Immature natural killer cell (primary cell): Measurements from ENCODE around the gene KCTD16. TPM values are rescaled to one million over a fixed set of nuclear protein-coding genes. Genes with fewer than 3 reads are reported as not detected.

ENCODE experiments used
- DNase-seq, 3 donors: peaks; one replicate each; pipeline ENCODE4 v3.0.0; 2022; ENCODE audit warnings: mixed read lengths in 1 of 3
- H3K27ac Mint-ChIP-seq, 6 donors: one replicate each; pipeline ENCODE4 v1.8.0; 2020; ENCODE audit warnings: mixed read lengths in 6 of 6, mild to moderate bottlenecking in 5 of 6, inconsistent platforms in 4 of 6, moderate library complexity in 3 of 6
- H3K27me3 Mint-ChIP-seq, 3 donors: one replicate each; pipeline ENCODE4 v1.8.0; 2020 to 2021; ENCODE audit warnings: low read depth in 3 of 3, mild to moderate bottlenecking in 3 of 3, mixed read lengths in 3 of 3, moderate library complexity in 3 of 3, inconsistent platforms in 1 of 3
- H3K36me3 Mint-ChIP-seq, 3 donors: one replicate each; pipeline ENCODE4 v1.8.0; 2020; ENCODE audit warnings: mixed read lengths in 3 of 3, inconsistent platforms in 2 of 3, mild to moderate bottlenecking in 2 of 3
- H3K4me1 Mint-ChIP-seq, 2 donors: one replicate each; pipeline ENCODE4 v1.8.0; 2020; ENCODE audit warnings: inconsistent platforms in 2 of 2, mild to moderate bottlenecking in 2 of 2, mixed read lengths in 2 of 2, moderate library complexity in 1 of 2
- H3K4me3 Mint-ChIP-seq, 5 donors: one replicate each; pipeline ENCODE4 v1.8.0; 2020; ENCODE audit warnings: mild to moderate bottlenecking in 5 of 5, mixed read lengths in 5 of 5, inconsistent platforms in 3 of 5, moderate library complexity in 3 of 5
- H3K9me3 Mint-ChIP-seq, 6 donors: one replicate each; pipeline ENCODE4 v1.8.0; 2020; ENCODE audit warnings: mild to moderate bottlenecking in 6 of 6, mixed read lengths in 6 of 6, inconsistent platforms in 4 of 6, moderate library complexity in 3 of 6
- polyA plus RNA-seq, 3 donors: library from polyadenylated mRNA; unstranded; fragments of 300-500 nt; fragmentation: Illumina TruSeq; gene quantifications; one replicate each; pipeline ENCODE4 v1.2.3, GENCODE V29; 2021

The KCTD16 gene
- polyA plus RNA-seq, 3 donors from 2014 or later: 0.34 TPM; not detected in 2

- Mint-ChIP-seq H3K4me1 (no peaks in the 10 kb centered on the region), H3K4me3 (no peak overlapping the region), H3K9me3 (no peaks in the 10 kb centered on the region), H3K27me3 (peaks cover 2 to 12% (median 7%) of the 10 kb centered on the region in 3 donors), H3K36me3 (no peaks in the 10 kb centered on the region), H3K27ac (no peak overlapping the region)
- DNase-seq: no peak
Observed at GRCh38 chr5:144249755-144250464, 79.2 kb downstream of the KCTD16 start.

GRCh38 chr5:144254552-144254951 is 83.9 kb downstream of the KCTD16 start:
- no peak for DNase-seq
- Mint-ChIP-seq H3K4me1 (no peaks in the 10 kb centered on the region), H3K4me3 (no peak overlapping the region), H3K27ac (no peak overlapping the region), H3K27me3 (peaks cover 2 to 5% (median 2%) of the 10 kb centered on the region in 3 donors), H3K9me3 (no peaks in the 10 kb centered on the region), H3K36me3 (no peaks in the 10 kb centered on the region)

- no peak for DNase-seq
- Mint-ChIP-seq H3K4me3 (no peak overlapping the region), H3K9me3 (peaks cover 0 to 4% (median 0%) of the 10 kb centered on the region in 6 donors), H3K36me3 (no peaks in the 10 kb centered on the region), H3K27me3 (peaks cover 0 to 7% (median 0%) of the 10 kb centered on the region in 3 donors), H3K4me1 (no peaks in the 10 kb centered on the region), H3K27ac (no peak overlapping the region)
Observed at GRCh38 chr5:144260121-144260520, 89.4 kb downstream of the KCTD16 start.

GRCh38 chr5:144265643-144266247 is 95.1 kb downstream of the KCTD16 start:
- H3K4me3 Mint-ChIP-seq: no peak overlapping the region
- H3K27me3 Mint-ChIP-seq: peaks cover 3 to 14% (median 4%) of the 10 kb centered on the region in 3 donors

GRCh38 chr5:144267961-144268513 is 97.4 kb downstream of the KCTD16 start:
- no peak overlapping the region for H3K27ac Mint-ChIP-seq
- H3K9me3 Mint-ChIP-seq: peaks cover 2 to 13% (median 7%) of the 10 kb centered on the region in 6 donors
- H3K27me3 Mint-ChIP-seq: peaks cover 3 to 7% (median 6%) of the 10 kb centered on the region in 3 donors
- DNase-seq: no peak
- H3K36me3 Mint-ChIP-seq: no peaks in the 10 kb centered on the region
- no peaks in the 10 kb centered on the region for H3K4me1 Mint-ChIP-seq
- H3K4me3 Mint-ChIP-seq: no peak overlapping the region

More at GRCh38 chr5:144265643-144266247, 95.1 kb downstream of the KCTD16 start:
- Mint-ChIP-seq H3K27ac (no peak overlapping the region), H3K4me1 (no peaks in the 10 kb centered on the region), H3K9me3 (peaks cover 0 to 13% (median 6%) of the 10 kb centered on the region in 6 donors), H3K36me3 (no peaks in the 10 kb centered on the region)
- no peak for DNase-seq

GRCh38 chr5:144273232-144274027 is 102.8 kb downstream of the KCTD16 start:
- H3K27ac Mint-ChIP-seq: no peak overlapping the region
- no peaks in the 10 kb centered on the region for H3K36me3 Mint-ChIP-seq
- H3K4me3 Mint-ChIP-seq: no peak overlapping the region
- DNase-seq: no peak
- H3K4me1 Mint-ChIP-seq: no peaks in the 10 kb centered on the region
- H3K27me3 Mint-ChIP-seq: peaks cover 2 to 6% (median 3%) of the 10 kb centered on the region in 3 donors
- H3K9me3 Mint-ChIP-seq: peaks cover 0 to 13% (median 4%) of the 10 kb centered on the region in 6 donors

- H3K4me1 Mint-ChIP-seq: no peaks in the 10 kb centered on the region
- H3K36me3 Mint-ChIP-seq: no peaks in the 10 kb centered on the region
- peaks cover 0 to 5% (median 0%) of the 10 kb centered on the region in 6 donors for H3K9me3 Mint-ChIP-seq
- no peak overlapping the region for H3K27ac Mint-ChIP-seq
- H3K4me3 Mint-ChIP-seq: no peak overlapping the region
- H3K27me3 Mint-ChIP-seq: peaks cover 0 to 3% (median 2%) of the 10 kb centered on the region in 3 donors
- no peak for DNase-seq
Observed at GRCh38 chr5:144275329-144275728, 104.7 kb downstream of the KCTD16 start.

- Mint-ChIP-seq H3K9me3 (peaks cover 0 to 5% (median 0%) of the 10 kb centered on the region in 6 donors), H3K36me3 (no peaks in the 10 kb centered on the region), H3K27ac (no peak overlapping the region), H3K27me3 (peaks cover 3 to 4% (median 3%) of the 10 kb centered on the region in 3 donors), H3K4me3 (no peak overlapping the region), H3K4me1 (no peaks in the 10 kb centered on the region)
- DNase-seq: no peak
Observed at GRCh38 chr5:144276034-144276822, 105.6 kb downstream of the KCTD16 start.

- no peak overlapping the region for H3K4me3 Mint-ChIP-seq
- H3K9me3 Mint-ChIP-seq: peaks cover 0 to 2% (median 0%) of the 10 kb centered on the region in 6 donors
Observed at GRCh38 chr5:144281784-144282183, 111.1 kb downstream of the KCTD16 start.

GRCh38 chr5:144284036-144284435 is 113.4 kb downstream of the KCTD16 start:
- H3K4me1 Mint-ChIP-seq: no peaks in the 10 kb centered on the region
- H3K36me3 Mint-ChIP-seq: no peaks in the 10 kb centered on the region
- no peak for DNase-seq
- peaks cover 0 to 2% (median 0%) of the 10 kb centered on the region in 6 donors for H3K9me3 Mint-ChIP-seq
- H3K27ac Mint-ChIP-seq: no peak overlapping the region
- peaks cover 0 to 3% (median 2%) of the 10 kb centered on the region in 3 donors for H3K27me3 Mint-ChIP-seq
- no peak overlapping the region for H3K4me3 Mint-ChIP-seq

More at GRCh38 chr5:144281784-144282183, 111.1 kb downstream of the KCTD16 start:
- no peak for DNase-seq
- Mint-ChIP-seq H3K4me1 (no peaks in the 10 kb centered on the region), H3K27me3 (peaks cover 0 to 3% (median 2%) of the 10 kb centered on the region in 3 donors), H3K27ac (no peak overlapping the region), H3K36me3 (no peaks in the 10 kb centered on the region)

- no peak overlapping the region for H3K27ac Mint-ChIP-seq
- no peaks in the 10 kb centered on the region for H3K36me3 Mint-ChIP-seq
- peaks cover 0 to 2% (median 0%) of the 10 kb centered on the region in 6 donors for H3K9me3 Mint-ChIP-seq
- no peaks in the 10 kb centered on the region for H3K4me1 Mint-ChIP-seq
- no peak overlapping the region for H3K4me3 Mint-ChIP-seq
- DNase-seq: no peak
- peaks cover 2 to 4% (median 2%) of the 10 kb centered on the region in 3 donors for H3K27me3 Mint-ChIP-seq
Observed at GRCh38 chr5:144284931-144285502, 114.3 kb downstream of the KCTD16 start.

GRCh38 chr5:144289277-144289676 is 118.6 kb downstream of the KCTD16 start:
- Mint-ChIP-seq H3K27me3 (peaks cover 0 to 6% (median 4%) of the 10 kb centered on the region in 3 donors), H3K9me3 (no peaks in the 10 kb centered on the region), H3K4me1 (no peaks in the 10 kb centered on the region), H3K27ac (no peak overlapping the region), H3K4me3 (no peak overlapping the region), H3K36me3 (no peaks in the 10 kb centered on the region)
- DNase-seq: no peak

- Mint-ChIP-seq H3K36me3 (no peaks in the 10 kb centered on the region), H3K4me3 (no peak overlapping the region), H3K27me3 (peaks cover 0 to 6% (median 4%) of the 10 kb centered on the region in 3 donors), H3K27ac (no peak overlapping the region), H3K9me3 (no peaks in the 10 kb centered on the region), H3K4me1 (no peaks in the 10 kb centered on the region)
- no peak for DNase-seq
Observed at GRCh38 chr5:144292029-144292428, 121.4 kb downstream of the KCTD16 start.
